Measurements from ENCODE around the gene SUCLA2.
"Not testable (repeated sequence)": the region's sequence is repeated elsewhere in the genome, so short reads cannot be mapped to it uniquely, and the experiment has no call there.

SUCLA2 gene

GRCh38 chr13:48004201-48004600, 3.1 kb upstream of the SUCLA2 start:
- Histone ChIP-seq H3K9ac (ENCODE audit: low read depth, low read length) (no peak overlapping the region), H3K4me2 (ENCODE audit: insufficient read depth, low read length) (no peak overlapping the region), H3K9me3 (ENCODE audit: insufficient read depth, low read length, severe bottlenecking) (no peaks in the 10 kb centered on the region), H4K20me1 (ENCODE audit: insufficient read depth, low read length) (peaks cover 3% of the 10 kb centered on the region; the same call in 1 of the 2 replicates), H2AFZ (ENCODE audit: low read depth, low read length) (no peak overlapping the region), H3K36me3 (ENCODE audit: insufficient read depth, low read length) (peaks cover 4% of the 10 kb centered on the region; the same call in 1 of the 2 replicates), H3K79me2 (ENCODE audit: insufficient read depth, low read length) (peaks cover 18% of the 10 kb centered on the region), H3K4me3 (ENCODE audit: low read depth in 1 of 2, low read length in 2 of 2) (no peak overlapping the region), H3K27me3 (ENCODE audit: insufficient read depth, low read length, poor library complexity) (no peaks in the 10 kb centered on the region), H3K27ac (ENCODE audit: low read length) (no peak overlapping the region), H3K4me1 (ENCODE audit: insufficient read depth, low read length) (peaks cover 22% of the 10 kb centered on the region)
- DNase-seq (no peak), ATAC-seq (ENCODE audit: insufficient read depth, low read depth) (no peak)
- TF ChIP-seq EZH2 (IDR thresholded peaks at IDR 0.05; ENCODE audit: borderline replicate concordance, low read depth, low read length, severe bottlenecking), result no peak
- no peak for TF ChIP-seq CTCF (IDR thresholded peaks at IDR 0.05; ENCODE audit: borderline replicate concordance, extremely low read depth, low read length, poor library complexity, severe bottlenecking)

GRCh38 chr13:48001999-48002398, 926 bp upstream of the SUCLA2 start:
- H3K27ac ChIP-seq (ENCODE audit: low read length), result not testable (repeated sequence)

GRCh38 chr13:48000559-48001113, 437 bp downstream of the SUCLA2 start:
- H3K9ac ChIP-seq (ENCODE audit: low read depth, low read length), result peak overlapping the region; percentile 91
- ATAC-seq (ENCODE audit: insufficient read depth, low read depth), result peak; percentile 41
- peak overlapping the region; percentile 88 to 96 for H3K4me3 ChIP-seq (ENCODE audit: low read depth in 1 of 2, low read length in 2 of 2)
- H2AFZ ChIP-seq (ENCODE audit: low read depth, low read length), result peak overlapping the region; percentile 96
- peaks cover 29% of the 10 kb centered on the region for H3K4me1 ChIP-seq (ENCODE audit: insufficient read depth, low read length)
- H3K79me2 ChIP-seq (ENCODE audit: insufficient read depth, low read length), result peaks cover 51% of the 10 kb centered on the region
- DNase-seq, result no peak
- peak overlapping the region; percentile 78 for H3K27ac ChIP-seq (ENCODE audit: low read length)
- H3K9me3 ChIP-seq (ENCODE audit: insufficient read depth, low read length, severe bottlenecking), result no peaks in the 10 kb centered on the region
- no peaks in the 10 kb centered on the region for H3K27me3 ChIP-seq (ENCODE audit: insufficient read depth, low read length, poor library complexity)
- TF ChIP-seq CTCF (IDR thresholded peaks at IDR 0.05; ENCODE audit: borderline replicate concordance, extremely low read depth, low read length, poor library complexity, severe bottlenecking), result no peak
- TF ChIP-seq EZH2 (IDR thresholded peaks at IDR 0.05; ENCODE audit: borderline replicate concordance, low read depth, low read length, severe bottlenecking), result no peak
- peaks cover 24% of the 10 kb centered on the region for H3K36me3 ChIP-seq (ENCODE audit: insufficient read depth, low read length)
- peaks cover 3% of the 10 kb centered on the region; the same call in 1 of the 2 replicates for H4K20me1 ChIP-seq (ENCODE audit: insufficient read depth, low read length)
- peak overlapping the region; percentile 81 for H3K4me2 ChIP-seq (ENCODE audit: insufficient read depth, low read length)

More at GRCh38 chr13:48001999-48002398, 926 bp upstream of the SUCLA2 start:
- not testable (repeated sequence) for H4K20me1 ChIP-seq (ENCODE audit: insufficient read depth, low read length); ATAC-seq (ENCODE audit: insufficient read depth, low read depth); H3K27me3 ChIP-seq (ENCODE audit: insufficient read depth, low read length, poor library complexity); H2AFZ ChIP-seq (ENCODE audit: low read depth, low read length); H3K9me3 ChIP-seq (ENCODE audit: insufficient read depth, low read length, severe bottlenecking); H3K9ac ChIP-seq (ENCODE audit: low read depth, low read length); H3K4me3 ChIP-seq (ENCODE audit: low read depth in 1 of 2, low read length in 2 of 2); DNase-seq
- peaks cover 29% of the 10 kb centered on the region for H3K4me1 ChIP-seq (ENCODE audit: insufficient read depth, low read length)
- H3K79me2 ChIP-seq (ENCODE audit: insufficient read depth, low read length), result peaks cover 40% of the 10 kb centered on the region
- peaks cover 12% of the 10 kb centered on the region for H3K36me3 ChIP-seq (ENCODE audit: insufficient read depth, low read length)
- peak overlapping the region; percentile 81; the same call in 1 of the 2 replicates for H3K4me2 ChIP-seq (ENCODE audit: insufficient read depth, low read length)

GRCh38 chr13:47999973-48000372, 1.1 kb downstream of the SUCLA2 start:
- TF ChIP-seq EZH2 (IDR thresholded peaks at IDR 0.05; ENCODE audit: borderline replicate concordance, low read depth, low read length, severe bottlenecking), result no peak
- no peak for TF ChIP-seq CTCF (IDR thresholded peaks at IDR 0.05; ENCODE audit: borderline replicate concordance, extremely low read depth, low read length, poor library complexity, severe bottlenecking)
- peak overlapping the region; percentile 78; the same call in 1 of the 2 replicates for H3K27ac ChIP-seq (ENCODE audit: low read length)
- peaks cover 3% of the 10 kb centered on the region; the same call in 1 of the 2 replicates for H4K20me1 ChIP-seq (ENCODE audit: insufficient read depth, low read length)
- peak overlapping the region; percentile 88 to 96 for H3K4me3 ChIP-seq (ENCODE audit: low read depth in 1 of 2, low read length in 2 of 2)
- H3K4me2 ChIP-seq (ENCODE audit: insufficient read depth, low read length), result peak overlapping the region; percentile 81
- no peaks in the 10 kb centered on the region for H3K9me3 ChIP-seq (ENCODE audit: insufficient read depth, low read length, severe bottlenecking)
- peaks cover 29% of the 10 kb centered on the region for H3K4me1 ChIP-seq (ENCODE audit: insufficient read depth, low read length)
- H3K36me3 ChIP-seq (ENCODE audit: insufficient read depth, low read length), result peaks cover 24% of the 10 kb centered on the region
- DNase-seq, result no peak
- peak overlapping the region; percentile 91 for H3K9ac ChIP-seq (ENCODE audit: low read depth, low read length)
- ATAC-seq (ENCODE audit: insufficient read depth, low read depth), result no peak
- H3K27me3 ChIP-seq (ENCODE audit: insufficient read depth, low read length, poor library complexity), result no peaks in the 10 kb centered on the region
- H2AFZ ChIP-seq (ENCODE audit: low read depth, low read length), result no peak overlapping the region
- peaks cover 55% of the 10 kb centered on the region for H3K79me2 ChIP-seq (ENCODE audit: insufficient read depth, low read length)
